ENCODE measurements around the gene VAV3.

The VAV3 gene

GRCh38 chr1:107622966-107623365, 342.0 kb downstream of the VAV3 start:
- peak; percentile 75 for DNase-seq

DNA sequence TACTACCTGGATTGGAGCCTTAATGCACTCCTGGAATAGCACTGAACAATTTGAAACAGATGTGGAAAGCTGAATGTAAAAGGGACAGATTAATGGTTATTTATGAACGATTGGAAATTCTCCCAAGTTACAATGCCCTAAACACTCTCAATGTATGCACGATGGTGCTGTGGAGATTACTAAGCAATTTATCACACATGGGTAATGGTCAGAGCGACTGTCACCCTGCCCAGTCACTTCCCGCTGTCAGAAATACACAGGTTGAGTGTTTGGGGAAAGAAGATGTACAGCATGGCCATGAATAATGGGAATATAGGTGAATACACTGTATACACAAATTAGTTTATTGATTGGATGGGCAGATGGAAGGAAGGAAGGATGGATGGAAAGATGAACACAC, 342.4 kb downstream of the VAV3 start:
- peak; percentile 14 for DNase-seq

DNA sequence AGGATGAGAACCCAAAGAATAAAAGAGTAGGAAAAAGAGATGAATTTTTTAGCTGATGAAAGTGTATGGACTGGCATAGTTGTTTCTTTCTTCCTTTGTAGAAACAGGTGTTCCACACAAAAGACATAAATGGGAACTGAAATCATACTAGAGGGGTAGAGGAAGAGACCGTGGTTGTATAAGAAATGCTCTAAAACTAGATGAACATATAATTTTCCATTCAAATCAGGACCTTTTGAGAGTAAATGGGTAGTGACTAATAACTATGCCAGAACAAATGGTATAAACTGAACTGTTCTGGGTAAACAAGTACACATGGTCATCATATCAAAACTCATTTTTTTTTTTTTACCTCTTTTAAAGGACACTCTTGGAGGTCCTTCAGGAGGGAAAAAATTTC, 344.2 kb downstream of the VAV3 start:
- DNase-seq: no peak

GRCh38 chr1:107618539-107618938, 346.4 kb downstream of the VAV3 start:
- no peak for DNase-seq

GRCh38 chr1:107617921-107618320, 347.1 kb downstream of the VAV3 start:
- no peak for DNase-seq

DNA sequence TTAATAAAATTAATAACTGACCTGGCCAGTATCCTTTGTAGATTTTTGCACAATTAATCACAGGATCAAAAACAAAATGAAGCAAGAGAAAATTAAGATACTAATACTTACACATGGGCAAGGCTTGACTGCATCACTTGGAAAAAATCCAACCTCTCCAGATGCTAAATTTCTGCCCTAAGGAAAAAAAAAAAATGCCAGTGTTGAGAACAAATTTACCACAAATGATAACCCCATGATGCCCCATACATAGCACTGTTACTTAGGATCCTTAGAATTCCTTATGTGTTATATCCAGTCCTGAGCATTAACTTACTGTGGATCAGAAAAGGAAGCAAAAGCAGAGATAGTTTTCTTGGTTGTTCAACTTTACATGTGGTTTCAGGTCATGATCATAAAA, 347.5 kb downstream of the VAV3 start:
- DNase-seq: no peak

- DNase-seq: no peak
Observed at GRCh38 chr1:107609808-107610207, 355.2 kb downstream of the VAV3 start.

DNA sequence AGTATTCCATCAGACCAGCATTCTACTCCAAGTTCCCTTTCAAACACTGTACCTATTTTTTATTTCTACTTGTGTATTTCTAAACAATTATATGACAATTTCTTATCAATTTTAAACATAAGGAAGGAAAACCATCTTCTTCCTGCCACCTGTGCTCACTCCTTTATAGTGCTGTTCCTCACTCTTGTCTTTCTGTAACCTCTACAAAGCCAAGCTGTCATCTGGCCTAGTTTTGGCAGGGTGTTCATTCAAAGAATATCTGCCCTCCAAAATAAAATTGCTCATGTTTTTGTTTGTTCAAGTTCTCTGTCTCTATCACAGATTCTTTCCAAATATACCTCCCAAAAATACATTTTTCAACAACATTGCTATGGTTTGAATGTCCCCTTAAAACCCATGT, 360.2 kb downstream of the VAV3 start:
- no peak for DNase-seq

DNA sequence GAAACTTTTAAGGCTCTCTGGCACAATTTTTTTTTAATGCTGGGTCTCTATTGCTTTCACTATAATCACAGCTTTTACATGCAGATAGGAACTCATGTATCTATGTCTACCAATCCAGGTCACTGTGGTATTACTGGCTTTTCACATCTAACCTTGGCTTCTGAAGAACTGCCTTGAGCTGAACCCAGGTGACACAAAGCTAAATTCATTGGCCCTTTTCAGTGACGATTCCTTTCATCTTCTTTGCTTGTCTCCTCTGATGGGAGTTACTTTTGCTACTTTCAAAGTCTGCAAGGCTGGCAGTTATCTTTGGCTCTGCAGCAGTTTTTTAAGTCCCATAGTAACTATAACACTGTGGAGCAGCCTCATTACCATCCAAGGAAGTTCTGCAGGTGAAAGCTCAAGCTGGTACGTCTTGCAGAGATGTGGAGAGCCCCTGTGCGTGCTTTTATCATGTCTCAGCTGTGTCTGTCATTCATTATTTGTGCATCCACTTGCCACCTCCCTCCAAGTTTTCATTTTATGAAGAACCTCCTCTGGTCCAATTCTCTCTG, 364.3 kb downstream of the VAV3 start:
- no peak for DNase-seq

- no peak for DNase-seq
Observed at GRCh38 chr1:107599220-107599619, 365.8 kb downstream of the VAV3 start.

GRCh38 chr1:107597290-107597689, 367.7 kb downstream of the VAV3 start:
- no peak for DNase-seq

GRCh38 chr1:107594536-107594935, 370.4 kb downstream of the VAV3 start:
- DNase-seq: peak; percentile 33

- DNase-seq: no peak
Observed at GRCh38 chr1:107593501-107594209, 371.3 kb downstream of the VAV3 start.

GRCh38 chr1:107590900-107591622, 373.9 kb downstream of the VAV3 start:
- no peak for DNase-seq

DNA sequence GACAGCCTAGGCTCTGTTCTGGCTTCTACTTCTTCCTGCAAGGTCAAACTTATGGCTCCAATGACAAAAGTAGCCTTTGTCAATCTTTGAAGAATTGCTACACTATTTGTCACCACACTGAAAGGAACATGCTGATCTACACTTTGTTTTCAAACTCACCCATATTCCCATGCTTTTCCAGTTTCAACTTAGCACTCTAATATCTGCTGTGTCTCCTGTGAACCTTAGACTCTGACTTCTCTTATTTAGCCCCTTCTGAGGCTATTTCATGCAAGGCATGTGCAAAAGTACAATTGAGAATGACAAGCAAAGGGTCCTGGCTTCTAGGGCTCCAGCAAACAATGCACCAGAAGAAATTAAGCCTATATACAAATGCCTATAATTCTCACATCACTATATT, 374.9 kb downstream of the VAV3 start:
- DNase-seq: no peak

DNA sequence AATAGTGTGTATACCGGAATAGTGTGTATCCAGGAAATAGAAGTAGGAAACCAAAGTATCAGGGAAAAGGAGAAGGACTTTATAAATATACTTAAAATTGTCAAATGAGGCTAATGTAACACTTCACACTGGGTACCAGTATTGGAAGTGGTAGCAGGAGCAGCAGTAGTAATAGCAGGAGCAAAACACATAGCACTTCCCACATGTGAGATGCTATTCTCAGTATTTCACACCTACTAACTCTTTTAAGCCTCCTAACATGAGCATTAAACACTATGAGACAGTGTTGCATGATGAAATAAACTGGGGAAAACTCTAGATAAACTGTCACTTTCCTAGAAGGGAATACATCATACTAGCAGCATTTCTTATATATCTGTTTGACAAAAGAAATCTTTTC, 376.7 kb downstream of the VAV3 start:
- no peak for DNase-seq

DNA sequence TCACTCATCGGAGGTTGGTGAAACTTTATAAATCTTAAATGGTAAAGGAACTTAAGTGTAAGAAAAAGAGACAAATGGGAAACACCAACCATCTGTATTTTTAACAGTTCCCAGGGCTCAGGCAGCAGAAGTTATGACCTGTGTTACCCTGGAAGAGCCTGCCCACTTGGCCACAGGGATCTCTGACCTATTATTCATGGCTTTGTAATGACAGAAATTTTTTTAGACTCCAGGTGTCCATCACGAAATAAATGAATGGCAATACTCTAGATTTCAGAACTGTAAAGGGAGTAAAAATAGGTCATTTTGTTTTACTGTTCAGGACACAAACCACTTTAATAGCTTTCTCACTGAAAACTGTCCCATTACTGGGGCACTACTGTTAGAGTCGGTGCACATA, 389.8 kb downstream of the VAV3 start:
- no peak for DNase-seq

GRCh38 chr1:107574044-107574443, 390.9 kb downstream of the VAV3 start:
- no peak for DNase-seq

GRCh38 chr1:107572674-107573211, 392.2 kb downstream of the VAV3 start:
- DNase-seq: peak; percentile 89

DNA sequence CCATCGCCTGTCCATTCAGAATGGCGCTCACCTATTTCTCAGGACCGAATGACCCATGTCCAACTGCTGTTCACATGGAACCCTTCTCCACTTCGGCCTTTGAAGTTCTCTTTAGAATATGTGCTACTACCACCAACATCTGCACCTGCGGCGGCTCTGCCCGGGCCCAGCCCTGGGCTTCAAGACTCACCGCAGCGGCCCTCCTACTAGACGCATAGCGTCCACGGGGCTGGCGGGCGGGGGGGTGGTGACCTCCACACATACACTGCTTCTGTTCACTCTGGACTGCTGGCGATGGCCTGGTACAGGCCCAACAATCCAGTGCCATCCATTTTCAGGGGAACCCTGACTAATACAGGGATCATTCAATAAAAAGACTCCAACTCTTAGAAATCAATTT, 394.2 kb downstream of the VAV3 start:
- DNase-seq: no peak

DNA sequence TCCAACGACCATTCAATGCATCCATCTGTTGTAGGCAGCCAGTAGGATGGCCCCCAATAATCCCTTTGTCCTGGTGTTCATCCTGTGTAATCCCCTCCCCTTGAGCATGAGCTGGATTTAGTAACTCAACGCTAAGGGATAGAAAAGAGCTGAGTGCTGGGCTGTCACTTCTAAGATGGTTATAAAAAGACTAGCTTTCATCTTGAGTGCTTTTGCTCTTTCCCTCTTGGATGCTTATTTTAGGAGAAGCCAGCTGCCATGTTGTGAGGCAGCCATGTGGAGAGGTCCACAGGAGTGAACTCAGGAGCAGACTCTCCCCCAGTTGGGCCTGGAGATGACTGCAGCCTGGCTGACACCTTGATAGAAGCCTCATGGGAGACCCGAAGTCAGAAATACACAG, 401.5 kb downstream of the VAV3 start:
- DNase-seq: no peak

DNA sequence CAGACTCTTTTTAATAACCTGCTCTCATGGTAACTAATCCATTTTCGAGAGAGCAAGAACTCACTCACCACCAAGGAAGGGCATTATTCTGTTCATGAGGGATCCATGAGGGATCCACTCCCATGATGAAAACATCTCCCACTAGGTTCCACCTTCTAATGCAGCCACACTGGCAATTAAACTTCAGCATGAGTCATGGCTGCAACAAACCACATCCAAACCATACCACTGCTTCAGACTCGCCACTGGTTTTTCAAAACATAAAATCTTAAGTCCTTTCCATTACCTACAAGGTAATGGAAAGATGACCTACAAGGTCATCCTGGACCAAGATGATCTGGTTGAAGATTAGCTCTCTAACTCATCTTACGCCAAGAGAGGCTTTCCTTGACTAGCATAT, 405.1 kb downstream of the VAV3 start:
- peak; percentile 29 for DNase-seq

GRCh38 chr1:107557095-107557494, 407.9 kb downstream of the VAV3 start:
- no peak for DNase-seq

GRCh38 chr1:107555578-107555977, 409.4 kb downstream of the VAV3 start:
- DNase-seq: no peak

All from fibroblast of skin of right quadriceps (primary cell).